H1 (cell line): ENCODE results near the gene VTI1B. TPM values are rescaled to one million over a fixed set of nuclear protein-coding genes. Genes with fewer than 3 reads are reported as not detected.

Experiments
- CTCF ChIA-PET: fragments of 300-600 bp; sonication (Branson Sonifier 250); formaldehyde crosslinking; loops from one replicate; lab custom pipeline; 2021; ENCODE audit not compliant: partially characterized antibody; lab: Charles Lee
- POLR2A ChIA-PET: fragments of 300-600 bp; sonication (Branson Sonifier 250); formaldehyde crosslinking; loops from one replicate; lab custom pipeline; 2021; ENCODE audit warnings: inconsistent platforms; ENCODE audit not compliant: partially characterized antibody; lab: Charles Lee
- DNase-seq, 2 experiments: peaks; one replicate each; pipeline versions ENCODE4 v3.0.0 to v3.0.0-alpha.2; 2010 to 2022; ENCODE audit warnings: low spot score in 2 of 2, low read depth in 1 of 2, mixed read lengths in 1 of 2
- FAIRE-seq: peaks from 2 replicates; lab custom pipeline; 2011; peaks lifted over from hg19 to GRCh38; lab: Jason Lieb, UNC
- H2AFZ ChIP-seq: 2 replicates; pipeline ENCODE4 v1.8.1; 2012; ENCODE audit warnings: low read length, inconsistent platforms
- H2AK5ac ChIP-seq: 2 replicates; pipeline ENCODE4 v1.6.1; 2013; ENCODE audit warnings: low read depth, low read length
- H2BK120ac ChIP-seq: replicated peaks from 2 replicates; pipeline ENCODE3; 2013; ENCODE audit warnings: low read depth, low read length, inconsistent platforms
- H2BK12ac ChIP-seq: 2 replicates; pipeline ENCODE4 v1.6.1; 2013; ENCODE audit warnings: low read depth, low read length
- H2BK15ac ChIP-seq: 2 replicates; pipeline ENCODE4 v1.6.1; 2013; ENCODE audit warnings: low read length
- H2BK20ac ChIP-seq: 2 replicates; pipeline ENCODE4 v1.6.1; 2013; ENCODE audit warnings: low read length
- H2BK5ac ChIP-seq: 2 replicates; pipeline ENCODE4 v1.6.1; 2013; ENCODE audit warnings: low read depth, low read length
- H3K14ac ChIP-seq: 2 replicates; pipeline ENCODE4 v1.6.1; 2013; ENCODE audit warnings: inconsistent platforms; ENCODE audit not compliant: insufficient read length
- H3K18ac ChIP-seq: 2 replicates; pipeline ENCODE4 v1.6.1; 2013; ENCODE audit warnings: low read length; ENCODE audit errors: extremely low read depth
- H3K23ac ChIP-seq: 2 replicates; pipeline ENCODE4 v1.6.1; 2013; ENCODE audit warnings: inconsistent platforms; ENCODE audit not compliant: insufficient read length
- H3K23me2 ChIP-seq: 2 replicates; pipeline ENCODE4 v1.6.1; 2013; ENCODE audit warnings: low read depth, low read length
- H3K27ac ChIP-seq: 2 replicates; pipeline ENCODE4 v1.6.1; 2011; ENCODE audit warnings: low read depth, low read length, inconsistent platforms
- H3K27me3 ChIP-seq, 4 experiments: replicated peaks in 1 of 4; 1 replicate in 1 of 4; 2 replicates in 3 of 4; pipeline versions ENCODE4 v1.6.1 to v1.8.1; 2011 to 2013; ENCODE audit warnings: low read length in 3 of 4, mild to moderate bottlenecking in 3 of 4, inconsistent platforms in 2 of 4, mixed read lengths in 2 of 4, moderate library complexity in 1 of 4; ENCODE audit not compliant: control insufficient read depth in 3 of 4, insufficient read depth in 3 of 4; ENCODE audit errors: extremely low read depth in 1 of 4
- H3K36me3 ChIP-seq, 4 experiments: 2 replicates each; pipeline versions ENCODE4 v1.6.1 to v1.8.1; 2011 to 2013; ENCODE audit warnings: mild to moderate bottlenecking in 4 of 4, low read length in 3 of 4, moderate library complexity in 2 of 4, control low read depth in 1 of 4, inconsistent platforms in 1 of 4; ENCODE audit not compliant: insufficient read depth in 4 of 4, control insufficient read depth in 2 of 4
- H3K4ac ChIP-seq: replicated peaks from 2 replicates; pipeline ENCODE3; 2013; ENCODE audit warnings: low read length, low read depth, mixed read lengths, inconsistent platforms; ENCODE audit not compliant: insufficient read length
- H3K4me1 ChIP-seq, 4 experiments: replicated peaks in 1 of 4; 1 replicate in 1 of 4; 2 replicates in 3 of 4; pipeline versions ENCODE4 v1.6.1 to v1.8.1; 2011 to 2013; ENCODE audit warnings: low read length in 3 of 4, inconsistent platforms in 2 of 4, mixed read lengths in 1 of 4; ENCODE audit not compliant: insufficient read depth in 4 of 4, control insufficient read depth in 3 of 4
- H3K4me2 ChIP-seq, 2 experiments: 2 replicates each; pipeline versions ENCODE4 v1.6.1 to v1.8.1; 2011 to 2013; ENCODE audit warnings: low read depth in 2 of 2, low read length in 2 of 2, control low read depth in 1 of 2, inconsistent platforms in 1 of 2, mild to moderate bottlenecking in 1 of 2; ENCODE audit not compliant: insufficient read depth in 1 of 2
- H3K4me3 ChIP-seq, 4 experiments: fragments of 200-600, 300-600 bp in 1 of 4; sonication (generic), shearing (Covaris generic), sonication (Bioruptor Twin) in 1 of 4; 2 replicates each; pipeline versions ENCODE4 v1.5.1 to v1.8.1; 2011 to 2016; ENCODE audit warnings: low read length in 4 of 4, low read depth in 3 of 4, control low read depth in 2 of 4, inconsistent platforms in 2 of 4, mild to moderate bottlenecking in 2 of 4, mixed read lengths in 1 of 4, moderate library complexity in 1 of 4; ENCODE audit not compliant: insufficient read depth in 2 of 4; ENCODE audit errors: extremely low read depth in 1 of 4
- H3K56ac ChIP-seq: replicated peaks from 2 replicates; pipeline ENCODE3; 2013; ENCODE audit warnings: low read depth, mild to moderate bottlenecking, mixed read lengths, low read length, inconsistent platforms; ENCODE audit not compliant: insufficient read length
- H3K79me1 ChIP-seq: 2 replicates; pipeline ENCODE4 v1.6.1; 2013; ENCODE audit warnings: low read depth, low read length, control low read depth
- H3K79me2 ChIP-seq, 2 experiments: 2 replicates each; pipeline versions ENCODE4 v1.6.1 to v1.8.1; 2012 to 2013; ENCODE audit warnings: low read length in 2 of 2, mild to moderate bottlenecking in 2 of 2, inconsistent platforms in 1 of 2; ENCODE audit not compliant: insufficient read depth in 2 of 2, control insufficient read depth in 1 of 2
- H3K9ac ChIP-seq, 4 experiments: replicated peaks in 1 of 4; 1 replicate in 1 of 4; 2 replicates in 3 of 4; pipeline versions ENCODE4 v1.6.1 to v1.8.1; 2011 to 2013; ENCODE audit warnings: low read depth in 3 of 4, low read length in 3 of 4, control low read depth in 2 of 4, mild to moderate bottlenecking in 2 of 4, moderate library complexity in 2 of 4, inconsistent platforms in 1 of 4; ENCODE audit errors: extremely low read depth in 1 of 4
- H3K9me3 ChIP-seq, 2 experiments: 2 replicates each; pipeline versions ENCODE4 v1.6.1 to v1.8.1; 2012 to 2013; ENCODE audit warnings: mild to moderate bottlenecking in 2 of 2, moderate library complexity in 2 of 2, control low read depth in 1 of 2, inconsistent platforms in 1 of 2, low read depth in 1 of 2, low read length in 1 of 2, mixed read lengths in 1 of 2; ENCODE audit not compliant: insufficient read depth in 2 of 2
- H4K20me1 ChIP-seq, 2 experiments: replicated peaks in 1 of 2; 2 replicates each; pipeline versions ENCODE3 to v1.8.1; 2011 to 2013; ENCODE audit warnings: inconsistent platforms in 2 of 2, low read length in 2 of 2, mild to moderate bottlenecking in 1 of 2; ENCODE audit not compliant: insufficient read depth in 2 of 2, control insufficient read depth in 1 of 2
- H4K5ac ChIP-seq: 2 replicates; pipeline ENCODE4 v1.6.1; 2013; ENCODE audit warnings: low read length, low read depth, mixed read lengths, inconsistent platforms; ENCODE audit not compliant: insufficient read length
- H4K8ac ChIP-seq: 2 replicates; pipeline ENCODE4 v1.8.0; 2013; ENCODE audit warnings: mild to moderate bottlenecking, moderate library complexity, low read length, inconsistent platforms; ENCODE audit not compliant: insufficient read depth; ENCODE audit errors: extremely low read depth
- H4K91ac ChIP-seq: replicated peaks from 2 replicates; pipeline ENCODE3; 2013; ENCODE audit warnings: low read length, mixed read lengths, inconsistent platforms; ENCODE audit not compliant: insufficient read length
- BACH1 ChIP-seq: IDR thresholded peaks from 2 replicates; pipeline ENCODE4 v1.6.1; 2012; ENCODE audit warnings: low read length, improper control_type of control experiment
- BCL11A ChIP-seq, 2 experiments: IDR thresholded peaks; one replicate each; pipeline ENCODE4 v1.6.1; 2011; ENCODE audit warnings: low read depth in 2 of 2, low read length in 2 of 2, mild to moderate bottlenecking in 2 of 2
- BRCA1 ChIP-seq: IDR thresholded peaks from 2 replicates; pipeline ENCODE4 v1.6.1; 2012; ENCODE audit warnings: low read depth, low read length, improper control_type of control experiment
- EZH2 ChIP-seq: fragments of 200-600 bp; sonication (generic); IDR thresholded peaks from 2 replicates; pipeline ENCODE4 v1.7.1; 2012; ENCODE audit warnings: low read depth, mild to moderate bottlenecking, moderate library complexity, low read length, inconsistent platforms; ENCODE audit not compliant: severe bottlenecking
- FOSL1 ChIP-seq: IDR thresholded peaks from 2 replicates; pipeline ENCODE4 v1.6.1; 2011; ENCODE audit warnings: mild to moderate bottlenecking, low read depth, low read length, moderate library complexity; ENCODE audit not compliant: insufficient read depth
- JUN ChIP-seq: IDR thresholded peaks from 2 replicates; pipeline ENCODE4 v1.6.1; 2011; ENCODE audit warnings: low read depth, mild to moderate bottlenecking, improper control_type of control experiment, low read length
- KDM4A ChIP-seq: IDR thresholded peaks from one replicate; pipeline ENCODE4 v1.7.1; 2012; ENCODE audit warnings: low read depth, mild to moderate bottlenecking, moderate library complexity, low read length, inconsistent platforms; ENCODE audit not compliant: severe bottlenecking
- MAFK ChIP-seq: IDR thresholded peaks from 2 replicates; pipeline ENCODE4 v1.6.1; 2012; ENCODE audit warnings: low read depth, mild to moderate bottlenecking, improper control_type of control experiment, low read length
- RXRA ChIP-seq: IDR thresholded peaks from 2 replicates; pipeline ENCODE4 v1.6.1; 2011; ENCODE audit warnings: low read depth, mild to moderate bottlenecking, low read length, moderate library complexity; ENCODE audit not compliant: insufficient read depth
- TBP ChIP-seq: IDR thresholded peaks from 2 replicates; pipeline ENCODE4 v1.6.1; 2011; ENCODE audit warnings: low read depth, low read length, improper control_type of control experiment
- WGBS, 2 experiments: shearing (Covaris generic) in 1 of 2; methylation state at CpG; one replicate each; pipeline versions ENCODE4 v1.1.6 to v1.1.7; 2013 to 2015; ENCODE audit warnings: low lambda C conversion rate in 2 of 2, mixed read lengths in 2 of 2, inconsistent platforms in 1 of 2, low coverage in 1 of 2, missing lambda C conversion rate in 1 of 2; ENCODE audit not compliant: insufficient replicate concordance in 2 of 2, insufficient coverage in 1 of 2, insufficient read length in 1 of 2; ENCODE audit errors: extremely low coverage in 1 of 2, missing lambda C conversion rate in 1 of 2; 5-methylcytosine and 5-hydroxymethylcytosine counted together
- polyA plus RNA-seq, 7 experiments: library from polyadenylated mRNA; depleted of rRNA in 3 of 7; stranded (reverse) in 5 of 7; unstranded in 2 of 7; fragments of >200 nt in 5 of 7; fragments of 200-250 nt in 2 of 7; gene quantifications; 1 replicate in 5 of 7; 2 replicates in 1 of 7; 4 replicates in 1 of 7; pipeline versions ENCODE4 v1.2.1 to v1.2.3, GENCODE V29; 2011 to 2013; ENCODE audit warnings: missing spikeins in 2 of 7, mixed read lengths in 2 of 7
- total RNA-seq: library from RNA; stranded (reverse); fragmentation: NEBNext Ultra II Directional; extraction: Animal tissue kit (Norgen Biotek cat#: 25700); gene quantifications from 2 replicates; pipeline ENCODE4 v1.2.1, GENCODE V29; 2021
- TF ChIP-seq, protein P1 (sequence below), 3 experiments: IDR thresholded peaks; 1 replicate in 2 of 3; 2 replicates in 1 of 3; pipeline versions ENCODE4 v1.5.1 to v1.6.1; 2011; ENCODE audit warnings: low read length in 3 of 3, mild to moderate bottlenecking in 3 of 3, inconsistent platforms in 2 of 3, low read depth in 1 of 3, moderate library complexity in 1 of 3; ENCODE audit not compliant: insufficient read depth in 1 of 3; ENCODE audit errors: control extremely low read depth in 1 of 3

The VTI1B gene
- total and polyA plus RNA-seq, 2 of the 8 experiments (the other 6 are each of a cell fraction or from before 2014, with no cell fraction given), result 28.1 to 98.7 TPM

DNA sequence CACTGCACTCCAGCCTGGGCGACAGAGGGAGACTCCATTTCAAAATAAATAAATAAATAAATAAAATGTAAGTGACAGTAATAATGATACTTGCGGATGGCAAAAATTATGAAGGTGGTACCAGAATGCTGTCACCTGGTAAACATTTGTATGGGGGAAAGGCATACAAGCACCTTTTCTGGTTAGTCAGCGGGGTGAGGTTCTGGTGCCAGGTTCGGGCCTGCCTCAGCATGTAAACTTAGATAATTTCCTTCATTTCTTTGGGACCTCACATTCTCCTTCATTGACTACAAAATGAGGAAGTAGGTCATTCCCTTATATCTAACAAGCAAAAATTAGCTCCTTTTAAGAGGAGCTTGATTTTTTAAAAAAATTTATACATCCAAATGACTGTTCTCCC lies 10.8 kb downstream of the VTI1B start:
- peaks cover 0 to 38% of the 10 kb centered on the region in 2 experiments; a peak in 2 of 4 replicates for H3K79me2 ChIP-seq
- no peak for FAIRE-seq
- TF ChIP-seq TBP (no peak), MAFK (no peak), BACH1 (no peak), JUN (no peak), BCL11A (IDR thresholded peaks at IDR 0.05; ENCODE audit: low read depth in 2 of 2, low read length in 2 of 2) (no peak), RXRA (no peak), BRCA1 (no peak), FOSL1 (no peak), EZH2 (no peak), KDM4A (no peak)
- TF ChIP-seq, protein P1, sequence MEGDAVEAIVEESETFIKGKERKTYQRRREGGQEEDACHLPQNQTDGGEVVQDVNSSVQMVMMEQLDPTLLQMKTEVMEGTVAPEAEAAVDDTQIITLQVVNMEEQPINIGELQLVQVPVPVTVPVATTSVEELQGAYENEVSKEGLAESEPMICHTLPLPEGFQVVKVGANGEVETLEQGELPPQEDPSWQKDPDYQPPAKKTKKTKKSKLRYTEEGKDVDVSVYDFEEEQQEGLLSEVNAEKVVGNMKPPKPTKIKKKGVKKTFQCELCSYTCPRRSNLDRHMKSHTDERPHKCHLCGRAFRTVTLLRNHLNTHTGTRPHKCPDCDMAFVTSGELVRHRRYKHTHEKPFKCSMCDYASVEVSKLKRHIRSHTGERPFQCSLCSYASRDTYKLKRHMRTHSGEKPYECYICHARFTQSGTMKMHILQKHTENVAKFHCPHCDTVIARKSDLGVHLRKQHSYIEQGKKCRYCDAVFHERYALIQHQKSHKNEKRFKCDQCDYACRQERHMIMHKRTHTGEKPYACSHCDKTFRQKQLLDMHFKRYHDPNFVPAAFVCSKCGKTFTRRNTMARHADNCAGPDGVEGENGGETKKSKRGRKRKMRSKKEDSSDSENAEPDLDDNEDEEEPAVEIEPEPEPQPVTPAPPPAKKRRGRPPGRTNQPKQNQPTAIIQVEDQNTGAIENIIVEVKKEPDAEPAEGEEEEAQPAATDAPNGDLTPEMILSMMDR (IDR thresholded peaks at IDR 0.05; ENCODE audit: control extremely low read depth in 1 of 3, insufficient read depth in 1 of 3, low read depth in 1 of 3, low read length in 3 of 3), result no peak

More for the DNA sequence above, 10.8 kb downstream of the VTI1B start:
- Histone ChIP-seq H3K4me3 (no peak overlapping the region), H3K23ac (no peak overlapping the region), H3K9ac (no peak overlapping the region), H2AK5ac (no peak overlapping the region), H2BK12ac (no peak overlapping the region), H3K4ac (no peak overlapping the region), H3K4me1 (no peaks in the 10 kb centered on the region), H3K36me3 (peaks cover 0 to 10% (median 1%) of the 10 kb centered on the region in 4 experiments; a peak in 4 of 8 replicates), H3K56ac (no peak overlapping the region), H2BK20ac (no peak overlapping the region), H4K5ac (no peak overlapping the region), H3K14ac (no peak overlapping the region), H2BK120ac (no peak overlapping the region), H4K20me1 (peaks cover 0 to 8% of the 10 kb centered on the region in 2 experiments), H3K9me3 (no peaks in the 10 kb centered on the region), H2BK5ac (no peak overlapping the region), H3K27ac (no peak overlapping the region), H3K4me2 (no peak overlapping the region), H4K91ac (no peak overlapping the region), H3K27me3 (no peaks in the 10 kb centered on the region), H2AFZ (no peak overlapping the region), H2BK15ac (no peak overlapping the region), H4K8ac (no peak overlapping the region), H3K18ac (no peak overlapping the region), H3K79me1 (peaks cover 2% of the 10 kb centered on the region; the same call in 1 of the 2 replicates), H3K23me2 (no peaks in the 10 kb centered on the region)
- POLR2A ChIA-PET, result interaction anchor here (0.6 to 1.8 kb wide), 4 partner anchors 11 to 64 kb away, joined by 3 to 4 read pairs (median 4); partner anchors contain the start of gene PIGH
- CTCF ChIA-PET, result interaction anchor here (0.6 to 14.5 kb wide), 14 partner anchors 10 to 759 kb away, joined by 3 to 142 read pairs (median 4); partner anchors contain the start of genes PIGH and VTI1B
- 90% methylated on average over 4 of the region's 4 CpGs; no CpG with 5 or more reads in 1 of the 2 experiments for WGBS, 2 experiments
- no peak for DNase-seq
